ENCODE measurements around the gene C11orf65. TPM values are rescaled to one million over a fixed set of nuclear protein-coding genes. Genes with fewer than 3 reads are reported as not detected.
A peak's percentile ranks its signal among the peaks of the same experiment; 100 is the strongest.

Gene C11orf65
- polyA plus RNA-seq (2011; rRNA removed) (0.18 and 0.54 TPM in 2 replicates), polyA minus RNA-seq (2011; rRNA and poly(A)+ RNA removed) (not detected in 2 replicates)

GRCh38 chr11:108467091-108467823, at the start of gene C11orf65:
Gene C11orf65, minus strand, starts transcription at chr11:108467529. Its CDS starts 5,970 bp downstream, at chr11:108461559.
- ChIA-PET CTCF (interaction anchor here (0.6 to 1.2 kb wide), 2 partner anchors 180 to 182 kb away, joined by 3 read pairs; no protein-coding TSS in a partner anchor), POLR2A (no interaction called here)
- DNase-seq (ENCODE audit: low read depth): peak; percentile 80
- TF ChIP-seq CTCF (IDR thresholded peaks at IDR 0.05; ENCODE audit: insufficient read depth, low read depth, low read length): no peak
- Histone ChIP-seq H3K4me3 (ENCODE audit: low read depth, low read length) (peak within 1 kb of the TSS; percentile 78), H3K27me3 (ENCODE audit: control insufficient read depth, insufficient read depth, low read length) (no peaks in the 10 kb centered on the region), H3K36me3 (ENCODE audit: control insufficient read depth, insufficient read depth, low read length) (no peaks in the 10 kb centered on the region)

GRCh38 chr11:108516125-108516524, 48.8 kb upstream of the C11orf65 start:
- ChIA-PET POLR2A (no interaction called here), CTCF (no interaction called here)
- Histone ChIP-seq H3K27me3 (ENCODE audit: control insufficient read depth, insufficient read depth, low read length) (no peaks in the 10 kb centered on the region), H3K36me3 (ENCODE audit: control insufficient read depth, insufficient read depth, low read length) (no peaks in the 10 kb centered on the region), H3K4me3 (ENCODE audit: low read depth, low read length) (no peak overlapping the region)
- DNase-seq (ENCODE audit: low read depth): no peak
- no peak for TF ChIP-seq CTCF (IDR thresholded peaks at IDR 0.05; ENCODE audit: insufficient read depth, low read depth, low read length)

GRCh38 chr11:108512708-108513107, 45.4 kb upstream of the C11orf65 start:
- ChIA-PET POLR2A (no interaction called here), CTCF (no interaction called here)
- no peak for TF ChIP-seq CTCF (IDR thresholded peaks at IDR 0.05; ENCODE audit: insufficient read depth, low read depth, low read length)
- Histone ChIP-seq H3K27me3 (ENCODE audit: control insufficient read depth, insufficient read depth, low read length) (no peaks in the 10 kb centered on the region), H3K4me3 (ENCODE audit: low read depth, low read length) (no peak overlapping the region), H3K36me3 (ENCODE audit: control insufficient read depth, insufficient read depth, low read length) (no peaks in the 10 kb centered on the region)
- DNase-seq (ENCODE audit: low read depth): no peak

GRCh38 chr11:108511851-108512474, 44.6 kb upstream of the C11orf65 start:
- peak; percentile 35 for DNase-seq (ENCODE audit: low read depth)
- H3K27me3 ChIP-seq (ENCODE audit: control insufficient read depth, insufficient read depth, low read length): no peaks in the 10 kb centered on the region
- CTCF ChIA-PET: interaction anchor here (0.6 kb wide), 1 partner anchor 375 kb away, joined by 3 read pairs; no protein-coding TSS in a partner anchor
- no peak overlapping the region for H3K4me3 ChIP-seq (ENCODE audit: low read depth, low read length)
- POLR2A ChIA-PET: no interaction called here
- no peak for TF ChIP-seq CTCF (IDR thresholded peaks at IDR 0.05; ENCODE audit: insufficient read depth, low read depth, low read length)
- no peaks in the 10 kb centered on the region for H3K36me3 ChIP-seq (ENCODE audit: control insufficient read depth, insufficient read depth, low read length)
